Activated CD8-positive, alpha-beta memory T cell treated with anti-CD3 and anti-CD28 coated beads for 4 hours (primary cell): ENCODE results near the gene ERGIC1.
A peak's percentile ranks its signal among the peaks of the same experiment; 100 is the strongest.
"Not testable (repeated sequence)": the region's sequence is repeated elsewhere in the genome, so short reads cannot be mapped to it uniquely, and the experiment has no call there.

Experiments
- DNase-seq, 2 donors: peaks; one replicate each; pipeline ENCODE4 v3.0.0-alpha.2; 2020; ENCODE audit warnings: low read depth in 2 of 2

ERGIC1 gene

GRCh38 chr5:172801179-172801671 is 32.8 kb upstream of the ERGIC1 start:
- no peak for DNase-seq

GRCh38 chr5:172802112-172802511 is 31.9 kb upstream of the ERGIC1 start:
- no peak for DNase-seq

- DNase-seq, result no peak
Observed at GRCh38 chr5:172802567-172803176, 31.4 kb upstream of the ERGIC1 start.

GRCh38 chr5:172805018-172805683 is 28.9 kb upstream of the ERGIC1 start:
- DNase-seq, result no peak

- DNase-seq, result no peak
Observed at GRCh38 chr5:172805736-172806255, 28.3 kb upstream of the ERGIC1 start.

GRCh38 chr5:172806897-172807672 is 27.0 kb upstream of the ERGIC1 start:
- DNase-seq, result peak; percentile 82 to 85

- DNase-seq, result no peak
Observed at GRCh38 chr5:172807766-172808311, 26.2 kb upstream of the ERGIC1 start.

GRCh38 chr5:172809774-172810173 is 24.3 kb upstream of the ERGIC1 start:
- no peak for DNase-seq

GRCh38 chr5:172810996-172811395 is 23.1 kb upstream of the ERGIC1 start:
- not testable (repeated sequence) for DNase-seq

GRCh38 chr5:172815631-172816030 is 18.4 kb upstream of the ERGIC1 start:
- no peak for DNase-seq

- no peak for DNase-seq
Observed at GRCh38 chr5:172816925-172817562, 17.0 kb upstream of the ERGIC1 start.

- DNase-seq, result no peak
Observed at GRCh38 chr5:172817664-172818063, 16.4 kb upstream of the ERGIC1 start.

GRCh38 chr5:172818081-172818480 is 16.0 kb upstream of the ERGIC1 start:
- no peak for DNase-seq

- DNase-seq, result no peak
Observed at GRCh38 chr5:172819569-172819968, 14.5 kb upstream of the ERGIC1 start.

GRCh38 chr5:172820046-172820767 is 13.8 kb upstream of the ERGIC1 start:
- peak in 1 of 2 donors; percentile 28 for DNase-seq

- DNase-seq, result no peak
Observed at GRCh38 chr5:172821340-172821985, 12.6 kb upstream of the ERGIC1 start.

- no peak for DNase-seq
Observed at GRCh38 chr5:172823840-172824362, 10.2 kb upstream of the ERGIC1 start.

GRCh38 chr5:172825610-172826204 is 8.3 kb upstream of the ERGIC1 start:
- DNase-seq, result no peak

GRCh38 chr5:172827841-172828240 is 6.2 kb upstream of the ERGIC1 start:
- no peak for DNase-seq

- DNase-seq, result no peak
Observed at GRCh38 chr5:172828911-172829431, 5.1 kb upstream of the ERGIC1 start.
